ENCODE measurements around the gene TMTC1.
"Not testable (repeated sequence)": the region's sequence is repeated elsewhere in the genome, so short reads cannot be mapped to it uniquely, and the experiment has no call there.

TMTC1 gene

DNA sequence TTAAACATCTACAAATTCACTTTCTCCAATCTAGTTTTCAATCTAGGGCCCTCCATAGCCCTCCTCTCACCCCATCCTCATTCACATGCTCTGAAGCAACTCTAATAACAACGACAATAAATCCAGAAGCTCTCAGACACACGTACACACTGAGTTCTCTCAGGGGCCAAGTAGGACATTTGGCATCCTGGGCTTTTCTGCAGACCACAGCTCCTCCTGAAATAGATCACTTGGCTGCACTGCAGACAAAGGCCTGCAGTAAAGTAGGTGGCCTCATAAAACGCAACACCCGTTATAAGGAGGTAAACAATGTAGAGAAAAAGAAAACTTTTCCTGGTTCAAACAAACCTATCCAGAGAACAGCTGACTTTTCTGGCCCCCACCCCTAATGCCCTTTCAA lies 111.2 kb downstream of the TMTC1 start:
- DNase-seq (ENCODE audit: low read depth): no peak

GRCh38 chr12:29671742-29672141 lies 112.0 kb downstream of the TMTC1 start:
- no peak for DNase-seq (ENCODE audit: low read depth)

GRCh38 chr12:29667011-29667410 lies 116.7 kb downstream of the TMTC1 start:
- no peak for DNase-seq (ENCODE audit: low read depth)

DNA sequence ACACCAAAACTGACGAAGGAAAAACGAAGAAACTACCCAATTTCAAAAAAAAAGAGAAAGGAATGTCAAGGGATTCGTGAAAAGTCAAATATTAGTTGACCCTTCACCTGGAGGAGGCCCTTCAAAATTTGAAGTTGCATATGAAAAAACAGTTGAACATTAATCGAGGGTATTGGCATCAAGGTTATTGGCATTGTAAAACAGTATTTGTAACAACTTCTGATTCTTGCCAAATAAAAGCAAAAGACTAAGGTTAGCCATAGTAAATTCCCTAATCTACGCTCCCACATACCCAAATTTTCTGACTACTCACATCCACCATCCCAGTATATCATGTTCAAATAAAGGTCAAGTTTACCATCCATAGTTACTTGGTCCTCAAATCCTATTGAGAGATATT lies 118.6 kb downstream of the TMTC1 start:
- DNase-seq (ENCODE audit: low read depth): no peak

- DNase-seq (ENCODE audit: low read depth): no peak
These were observed 120.9 kb downstream of the TMTC1 start for GRCh38 chr12:29662734-29663323.

- no peak for DNase-seq (ENCODE audit: low read depth)
These were observed 122.9 kb downstream of the TMTC1 start for GRCh38 chr12:29660847-29661246.

DNA sequence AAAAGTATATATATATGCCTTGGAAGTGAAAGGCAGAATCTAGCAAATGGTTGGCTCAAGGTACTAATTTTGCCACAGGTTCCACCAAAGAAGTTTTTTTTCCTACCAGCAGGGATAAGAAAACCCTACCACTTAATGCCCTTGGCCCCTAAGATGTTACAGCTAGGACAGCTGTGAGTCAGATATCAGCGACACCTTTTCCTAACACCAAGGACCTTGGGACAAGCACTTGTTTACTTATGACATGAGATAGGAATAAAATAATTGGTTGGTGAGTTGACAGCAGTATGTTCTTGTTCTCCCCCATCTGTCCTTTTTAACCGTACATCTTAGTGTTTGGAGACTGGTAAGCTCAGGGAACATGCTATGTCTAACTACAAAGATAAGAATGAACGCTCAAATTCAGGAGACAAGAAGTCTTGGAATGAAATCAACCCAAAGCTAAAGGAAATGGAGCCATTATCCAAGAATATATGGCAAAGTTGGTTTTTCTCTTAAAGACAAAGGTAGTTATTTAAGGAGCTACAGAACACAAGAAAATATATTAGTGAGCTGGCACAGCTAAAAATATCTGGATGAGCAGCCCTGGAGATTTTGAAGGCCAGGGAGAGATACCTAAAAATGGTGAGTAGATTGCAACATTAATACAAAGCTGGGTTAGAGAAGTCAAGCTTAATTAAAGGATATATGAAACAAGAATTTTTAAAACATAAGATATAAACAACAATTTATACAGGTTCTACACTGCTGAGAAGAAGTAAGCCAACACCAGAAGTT lies 126.8 kb downstream of the TMTC1 start:
- no peak for DNase-seq (ENCODE audit: low read depth)

- no peak for DNase-seq (ENCODE audit: low read depth)
These were observed 127.9 kb downstream of the TMTC1 start for GRCh38 chr12:29655861-29656260.

- no peak for DNase-seq (ENCODE audit: low read depth)
These were observed 130.5 kb downstream of the TMTC1 start for GRCh38 chr12:29653286-29653685.

- no peak for DNase-seq (ENCODE audit: low read depth)
These were observed 133.4 kb downstream of the TMTC1 start for GRCh38 chr12:29650371-29650770.

DNA sequence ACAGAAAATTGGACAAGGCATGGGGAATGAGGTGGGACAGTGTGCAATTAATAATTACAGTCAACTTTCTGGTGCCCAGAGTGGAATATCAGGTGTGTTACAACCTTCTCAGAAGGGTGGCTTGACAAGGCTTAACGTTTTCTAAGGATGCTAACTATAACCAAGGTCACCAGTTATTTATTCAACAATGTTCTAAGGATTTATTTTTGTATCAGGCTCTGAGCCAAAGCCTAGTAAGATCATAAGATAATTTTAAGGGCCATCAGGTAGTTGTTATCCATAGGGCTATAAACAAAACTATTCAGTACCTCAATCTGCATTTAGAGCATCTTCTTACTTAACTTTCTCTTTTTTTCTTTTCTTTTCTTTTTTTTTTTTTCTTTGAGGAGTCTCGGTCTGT lies 134.0 kb downstream of the TMTC1 start:
- DNase-seq (ENCODE audit: low read depth): no peak

DNA sequence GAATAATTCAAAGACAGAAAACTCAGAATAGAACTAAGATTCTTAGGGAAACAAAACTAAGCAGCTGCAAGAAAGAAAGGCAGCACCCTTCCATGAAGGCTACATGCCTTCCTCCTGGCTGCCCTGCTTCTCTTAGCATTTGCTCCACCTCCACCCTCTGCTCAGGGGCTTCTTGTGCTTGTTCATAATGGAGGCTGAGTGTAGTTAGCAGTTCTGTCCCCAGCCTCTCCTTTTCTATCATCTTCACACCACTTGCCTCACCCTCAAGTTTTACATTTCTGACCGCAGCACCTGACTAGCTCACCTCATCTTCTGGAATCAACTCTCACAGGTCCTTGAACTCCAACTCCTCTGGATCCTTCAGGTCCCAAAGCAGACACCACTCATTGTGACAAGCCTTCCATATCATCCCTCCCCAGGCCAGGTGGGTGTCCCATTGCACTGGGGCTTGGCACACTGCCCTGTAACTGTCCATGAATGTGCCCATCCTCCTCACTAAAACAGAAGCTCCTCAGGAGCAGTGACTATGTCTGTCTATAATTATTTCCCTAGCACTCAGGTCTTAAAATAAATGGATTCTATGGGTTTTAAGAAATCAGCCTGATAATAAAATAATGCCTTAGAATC lies 139.1 kb downstream of the TMTC1 start:
- DNase-seq (ENCODE audit: low read depth): no peak

DNA sequence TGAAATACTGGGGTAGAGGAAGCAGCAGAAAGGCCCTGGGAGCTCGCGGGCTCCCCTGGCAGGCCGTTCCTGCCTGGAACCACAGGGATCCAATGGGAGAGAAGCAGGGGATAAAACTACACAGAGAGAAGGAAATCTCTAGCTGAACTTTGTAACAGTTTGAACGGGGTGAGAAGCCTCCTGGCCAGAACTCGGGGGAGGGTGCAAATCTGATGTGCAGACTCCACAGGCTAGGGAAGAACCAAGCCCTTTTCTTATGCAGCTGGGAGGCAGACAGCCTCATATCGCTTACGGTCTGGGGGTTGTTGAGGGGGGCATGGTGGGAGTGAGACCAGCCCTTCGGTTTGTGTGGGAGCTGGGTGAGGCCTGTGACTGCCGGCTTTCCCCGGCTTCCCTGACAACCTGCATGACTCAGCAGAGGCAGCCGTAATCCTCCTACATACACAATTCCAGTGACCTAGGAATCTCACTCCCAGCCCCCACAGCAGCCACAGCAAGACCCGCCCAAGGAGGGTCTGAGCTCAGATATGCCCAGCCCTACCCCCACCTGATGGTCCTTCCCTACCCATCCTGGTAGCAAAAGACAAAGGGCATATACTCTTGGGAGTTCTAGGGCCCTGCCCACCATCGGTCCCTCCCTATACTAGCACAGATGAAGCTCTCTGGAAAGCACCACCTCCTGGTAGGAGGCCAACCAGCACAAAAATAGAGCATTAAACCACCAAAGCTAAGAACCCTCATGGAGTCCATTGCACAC lies 143.0 kb downstream of the TMTC1 start:
- peak; percentile 13 for DNase-seq (ENCODE audit: low read depth)

DNA sequence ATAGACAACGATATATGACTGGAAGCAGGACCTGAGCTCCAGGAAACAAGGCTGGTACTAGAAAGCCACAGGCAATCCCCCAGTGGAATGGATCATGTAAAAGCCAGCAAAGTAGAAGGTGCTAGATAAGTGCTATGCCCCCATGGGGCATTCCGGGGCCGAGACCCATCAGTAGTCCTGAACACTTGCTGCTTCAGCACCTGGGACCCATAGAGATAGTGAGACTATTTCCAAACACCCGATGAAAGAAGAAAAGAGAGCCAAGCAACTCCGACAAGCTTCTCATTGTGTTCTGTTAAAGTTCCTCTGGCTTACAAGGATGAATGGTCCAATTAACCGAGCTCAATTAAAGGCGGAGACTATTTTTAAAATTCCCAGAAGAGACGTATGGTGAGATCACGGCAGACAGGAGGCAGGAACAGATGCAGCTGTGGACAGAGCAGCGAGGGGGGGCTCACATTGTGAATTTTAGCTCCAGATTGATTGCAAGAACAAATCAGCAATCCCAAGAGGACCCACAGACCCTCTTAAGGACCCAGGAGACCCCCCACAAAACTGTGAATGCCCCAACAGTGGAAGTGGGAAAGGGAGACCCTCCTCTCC lies 143.7 kb downstream of the TMTC1 start:
- no peak for DNase-seq (ENCODE audit: low read depth)

DNA sequence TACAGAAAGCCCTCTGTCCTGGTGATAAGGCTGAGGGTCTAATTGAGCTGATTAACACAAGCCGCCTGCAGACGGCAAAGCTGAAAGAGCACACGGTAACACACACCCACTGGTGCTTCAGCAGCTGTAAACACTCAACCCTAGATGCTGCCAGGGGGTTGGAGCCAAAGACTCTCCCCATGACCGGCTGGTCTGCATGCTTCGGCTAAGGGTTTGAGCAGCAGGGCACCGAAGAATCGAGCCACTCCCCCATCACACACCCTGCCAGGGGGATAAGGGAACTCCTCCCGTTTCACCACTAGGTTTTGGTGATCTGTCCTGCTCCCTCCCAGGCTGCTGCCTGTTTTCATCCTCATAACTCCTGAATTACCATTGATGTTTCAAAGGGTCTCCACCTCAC lies 145.2 kb downstream of the TMTC1 start:
- no peak for DNase-seq (ENCODE audit: low read depth)

GRCh38 chr12:29634057-29634456 lies 149.7 kb downstream of the TMTC1 start:
- DNase-seq (ENCODE audit: low read depth): peak; percentile 26

DNA sequence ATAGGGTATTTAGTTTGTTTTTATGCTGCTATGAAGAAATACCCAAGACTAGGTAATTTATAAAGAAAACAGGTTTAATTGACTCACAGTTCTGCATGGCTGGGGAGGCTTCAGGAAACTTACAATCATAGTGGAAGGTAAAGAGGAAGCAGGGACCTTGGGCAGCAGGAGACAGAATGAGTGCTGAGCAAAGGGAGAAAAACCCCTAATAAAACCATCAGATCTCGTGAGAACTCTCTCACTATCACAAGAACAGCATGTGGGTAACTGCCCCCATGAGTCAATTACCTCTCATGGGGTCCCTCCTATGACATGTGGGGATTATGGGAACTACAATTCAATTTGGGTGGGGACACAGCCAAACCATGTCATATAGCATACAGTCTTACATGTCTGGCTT lies 153.6 kb downstream of the TMTC1 start:
- not testable (repeated sequence) for DNase-seq (ENCODE audit: low read depth)

DNA sequence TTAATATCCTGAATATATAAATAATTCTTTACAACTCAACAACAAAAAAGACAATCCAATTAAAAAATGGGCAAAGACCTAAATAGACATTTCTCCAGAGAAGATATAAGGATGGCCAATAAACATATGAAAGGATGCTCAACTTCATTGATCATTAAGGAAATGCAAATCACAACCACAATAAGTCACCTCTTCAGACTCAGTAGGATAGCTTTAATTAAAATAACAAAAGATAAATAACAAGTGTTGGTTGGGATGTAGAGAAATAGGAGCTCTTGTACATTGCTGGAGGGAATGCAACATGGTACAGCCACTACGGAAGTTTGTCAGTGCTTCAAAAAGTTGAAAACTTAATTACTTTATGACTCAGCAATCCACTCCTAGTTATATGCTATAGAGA lies 156.5 kb downstream of the TMTC1 start:
- no peak for DNase-seq (ENCODE audit: low read depth)

DNA sequence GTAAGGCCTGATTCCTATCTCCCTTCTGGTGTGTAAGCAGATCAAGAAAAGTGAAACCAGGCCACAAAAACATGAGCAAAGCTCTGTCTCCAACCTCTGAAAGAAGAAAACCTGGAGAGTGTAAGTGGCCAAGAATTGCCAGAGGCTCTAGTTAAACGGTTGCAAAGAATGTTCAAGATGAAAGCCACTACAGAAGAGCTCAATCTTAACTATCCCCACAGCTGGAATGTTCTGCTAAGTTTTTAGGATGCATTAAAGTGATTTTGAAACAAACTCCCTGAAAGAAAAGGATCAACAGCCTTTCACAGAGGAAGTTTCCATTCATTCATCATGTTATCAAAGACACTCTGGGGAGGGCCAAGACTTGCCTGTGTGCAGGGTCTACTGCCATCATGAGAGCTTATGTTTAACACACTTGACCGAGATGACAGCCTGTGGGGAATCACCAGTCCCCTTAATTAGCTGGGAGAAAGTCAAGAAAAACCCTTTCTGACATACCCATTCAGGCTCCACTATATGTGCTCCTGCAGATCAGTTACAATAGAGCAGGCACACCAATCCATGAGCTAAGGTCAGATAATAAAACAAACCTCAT lies 158.3 kb downstream of the TMTC1 start:
- no peak for DNase-seq (ENCODE audit: low read depth)

- no peak for DNase-seq (ENCODE audit: low read depth)
These were observed 161.5 kb downstream of the TMTC1 start for GRCh38 chr12:29622251-29622650.

- no peak for DNase-seq (ENCODE audit: low read depth)
These were observed 163.7 kb downstream of the TMTC1 start for GRCh38 chr12:29620030-29620429.

- DNase-seq (ENCODE audit: low read depth): no peak
These were observed 166.3 kb downstream of the TMTC1 start for GRCh38 chr12:29617407-29617803.
